Hepatocyte (in vitro differentiated cells): Measurements from ENCODE around the gene PTPRE. TPM values are rescaled to one million over a fixed set of nuclear protein-coding genes. Genes with fewer than 3 reads are reported as not detected.

Experiments used
- DNase-seq: peaks from one replicate; pipeline ENCODE4 v3.0.0-alpha.2; 2016; ENCODE audit warnings: low spot score
- H2AFZ ChIP-seq: fragments of 200-600 bp; sonication (generic); 2 replicates; pipeline ENCODE4 v1.6.0; 2016; ENCODE audit warnings: antibody characterized with exemption, mild to moderate bottlenecking
- H3K27ac ChIP-seq: fragments of 200-600 bp; sonication (generic); 2 replicates; pipeline ENCODE4 v1.5.1; 2016; ENCODE audit warnings: mild to moderate bottlenecking
- H3K27me3 ChIP-seq: fragments of 200-600 bp; sonication (generic); 2 replicates; pipeline ENCODE4 v1.6.1; 2016
- H3K36me3 ChIP-seq: fragments of 200-600 bp; sonication (generic); replicated peaks from 2 replicates; pipeline ENCODE4 v1.5.1; 2016; ENCODE audit warnings: low read depth; ENCODE audit not compliant: insufficient read depth
- H3K4me1 ChIP-seq: fragments of 200-600 bp; sonication (generic); 2 replicates; pipeline ENCODE4 v1.5.1; 2016; ENCODE audit warnings: mild to moderate bottlenecking, moderate library complexity; ENCODE audit not compliant: insufficient read depth
- H3K4me2 ChIP-seq: fragments of 200-600 bp; sonication (generic); 2 replicates; pipeline ENCODE4 v1.6.0; 2016
- H3K4me3 ChIP-seq: fragments of 200-600 bp; sonication (generic); 2 replicates; pipeline ENCODE4 v1.5.1; 2016; ENCODE audit warnings: mild to moderate bottlenecking
- H3K79me2 ChIP-seq: fragments of 200-600 bp; sonication (generic); 2 replicates; pipeline ENCODE4 v1.6.0; 2017; ENCODE audit warnings: mild to moderate bottlenecking
- H3K9me2 ChIP-seq: fragments of 200-600 bp; sonication (generic); replicated peaks from 2 replicates; pipeline ENCODE4 v1.6.0; 2017; ENCODE audit warnings: mild to moderate bottlenecking; ENCODE audit not compliant: insufficient read depth
- H3K9me3 ChIP-seq: fragments of 200-600 bp; sonication (generic); 2 replicates; pipeline ENCODE4 v1.5.1; 2016; ENCODE audit warnings: low read depth, mild to moderate bottlenecking
- H4K20me1 ChIP-seq: fragments of 200-600 bp; sonication (generic); 2 replicates; pipeline ENCODE4 v1.6.0; 2016; ENCODE audit warnings: mild to moderate bottlenecking; ENCODE audit not compliant: insufficient read depth, poor library complexity, severe bottlenecking
- EZH2 ChIP-seq: fragments of 200-600 bp; sonication (generic); IDR thresholded peaks from 2 replicates; pipeline ENCODE4 v1.6.1; 2016; ENCODE audit warnings: antibody characterized with exemption, mild to moderate bottlenecking, borderline replicate concordance
- EZH2phosphoT487 ChIP-seq: fragments of 200-600 bp; sonication (generic); IDR thresholded peaks from one replicate; pipeline ENCODE4 v1.6.1; 2018; ENCODE audit warnings: antibody characterized with exemption, mild to moderate bottlenecking, low read depth, moderate library complexity; ENCODE audit not compliant: unreplicated experiment, severe bottlenecking
- WGBS: methylation state at CpG from one replicate; pipeline ENCODE4 v1.1.6; 2016; ENCODE audit warnings: low lambda C conversion rate; ENCODE audit errors: missing lambda C conversion rate; 5-methylcytosine and 5-hydroxymethylcytosine counted together
- polyA plus RNA-seq: library from polyadenylated mRNA; unstranded; fragments of >200 nt; fragmentation: Nextera tagmentation; extraction: Ambion mirVana; gene quantifications from 2 replicates; pipeline ENCODE4 v1.2.1, GENCODE V29; 2016
- total RNA-seq: library from RNA; depleted of rRNA; stranded (reverse); fragments of >200 nt; gene quantifications from 2 replicates; pipeline ENCODE4 v1.2.3, GENCODE V29; 2014
- TF ChIP-seq, protein P1 (sequence below): fragments of 200-600 bp; sonication (generic); IDR thresholded peaks from 2 replicates; pipeline ENCODE4 v1.5.1; 2016; ENCODE audit warnings: antibody characterized with exemption, mild to moderate bottlenecking; ENCODE audit not compliant: poor library complexity

PTPRE gene
- total and polyA plus RNA-seq, 2 experiments from 2014 or later, result 3.2 to 10.1 TPM

DNA sequence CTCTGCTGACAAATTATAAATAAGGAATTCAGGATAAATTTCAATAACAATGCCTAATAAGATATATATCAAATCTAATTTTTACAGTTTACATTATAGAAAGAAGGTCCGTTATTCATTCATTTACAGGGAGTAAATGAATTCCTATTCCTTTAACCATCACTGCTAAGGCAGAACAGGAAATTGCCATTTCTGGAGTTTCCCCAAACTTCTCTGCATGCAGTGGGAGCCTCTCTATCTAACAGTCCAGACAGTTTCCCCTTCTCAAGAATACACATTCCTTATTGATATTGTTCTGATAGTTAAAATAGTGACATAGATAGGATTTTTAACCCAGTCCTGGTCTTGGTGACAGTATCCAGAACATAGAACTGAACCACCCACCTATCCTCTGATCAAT, 195.0 kb downstream of the PTPRE start:
- no peaks in the 10 kb centered on the region for H3K9me2 ChIP-seq
- no peaks in the 10 kb centered on the region for H3K36me3 ChIP-seq
- no peaks in the 10 kb centered on the region for H3K4me1 ChIP-seq
- H3K79me2 ChIP-seq, result no peaks in the 10 kb centered on the region
- H3K27me3 ChIP-seq, result no peaks in the 10 kb centered on the region
- no peak overlapping the region for H3K4me2 ChIP-seq
- DNase-seq, result no peak
- 93% methylated on average over 1 of the region's 1 CpG for WGBS
- H3K4me3 ChIP-seq, result no peak overlapping the region
- H3K9me3 ChIP-seq, result no peaks in the 10 kb centered on the region
- no peaks in the 10 kb centered on the region for H4K20me1 ChIP-seq
- H3K27ac ChIP-seq, result no peak overlapping the region
- no peak overlapping the region for H2AFZ ChIP-seq
- TF ChIP-seq, protein P1, sequence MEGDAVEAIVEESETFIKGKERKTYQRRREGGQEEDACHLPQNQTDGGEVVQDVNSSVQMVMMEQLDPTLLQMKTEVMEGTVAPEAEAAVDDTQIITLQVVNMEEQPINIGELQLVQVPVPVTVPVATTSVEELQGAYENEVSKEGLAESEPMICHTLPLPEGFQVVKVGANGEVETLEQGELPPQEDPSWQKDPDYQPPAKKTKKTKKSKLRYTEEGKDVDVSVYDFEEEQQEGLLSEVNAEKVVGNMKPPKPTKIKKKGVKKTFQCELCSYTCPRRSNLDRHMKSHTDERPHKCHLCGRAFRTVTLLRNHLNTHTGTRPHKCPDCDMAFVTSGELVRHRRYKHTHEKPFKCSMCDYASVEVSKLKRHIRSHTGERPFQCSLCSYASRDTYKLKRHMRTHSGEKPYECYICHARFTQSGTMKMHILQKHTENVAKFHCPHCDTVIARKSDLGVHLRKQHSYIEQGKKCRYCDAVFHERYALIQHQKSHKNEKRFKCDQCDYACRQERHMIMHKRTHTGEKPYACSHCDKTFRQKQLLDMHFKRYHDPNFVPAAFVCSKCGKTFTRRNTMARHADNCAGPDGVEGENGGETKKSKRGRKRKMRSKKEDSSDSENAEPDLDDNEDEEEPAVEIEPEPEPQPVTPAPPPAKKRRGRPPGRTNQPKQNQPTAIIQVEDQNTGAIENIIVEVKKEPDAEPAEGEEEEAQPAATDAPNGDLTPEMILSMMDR, result no peak
- TF ChIP-seq EZH2, result no peak

DNA sequence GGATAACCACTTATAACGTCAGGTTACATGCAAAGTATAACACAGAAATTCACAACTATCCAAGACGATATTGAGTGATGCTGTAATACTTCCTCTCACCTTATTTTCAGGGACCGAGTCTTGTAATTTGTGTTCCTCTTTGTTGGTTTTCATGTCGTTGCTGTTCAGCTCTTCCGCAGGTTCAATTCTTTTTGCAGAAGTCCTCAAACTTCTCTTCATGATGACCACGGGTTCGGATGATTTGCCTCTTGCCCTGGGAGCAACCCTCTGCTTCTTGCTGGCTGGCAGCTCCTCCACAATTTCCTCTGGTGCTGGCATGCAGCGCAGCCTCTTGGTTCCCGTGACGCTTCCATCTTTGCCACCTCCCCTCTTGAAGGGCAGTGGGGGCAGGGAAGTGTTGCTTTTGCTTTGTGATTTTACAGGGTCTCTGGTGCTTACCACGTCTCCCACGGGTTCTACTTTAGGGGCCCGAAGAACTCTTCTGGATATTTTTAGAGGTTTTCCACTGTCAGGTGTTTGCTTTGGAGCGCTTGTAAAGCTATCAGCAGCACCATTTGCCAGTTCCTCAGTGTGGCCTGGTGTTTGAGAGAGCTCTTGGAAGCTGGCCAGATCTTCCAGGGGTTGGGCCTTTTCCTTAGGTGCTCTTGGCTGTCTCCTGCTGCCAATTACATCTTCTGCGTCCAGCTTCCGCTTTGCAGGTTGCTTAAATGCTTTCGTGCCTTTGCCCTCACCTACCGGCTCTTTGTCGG, 195.8 kb downstream of the PTPRE start:
- 90% methylated on average over 19 of the region's 19 CpGs for WGBS
- no peak overlapping the region for H3K4me3 ChIP-seq
- H3K27ac ChIP-seq, result no peak overlapping the region
- no peaks in the 10 kb centered on the region for H3K36me3 ChIP-seq
- no peaks in the 10 kb centered on the region for H3K4me1 ChIP-seq
- no peak overlapping the region for H2AFZ ChIP-seq
- H3K9me2 ChIP-seq, result no peaks in the 10 kb centered on the region
- H3K27me3 ChIP-seq, result no peaks in the 10 kb centered on the region
- TF ChIP-seq EZH2phosphoT487, result no peak
- TF ChIP-seq EZH2, result no peak
- TF ChIP-seq, protein P1, result no peak
- H4K20me1 ChIP-seq, result no peaks in the 10 kb centered on the region
- no peak for DNase-seq
- no peaks in the 10 kb centered on the region for H3K79me2 ChIP-seq
- no peak overlapping the region for H3K4me2 ChIP-seq
- H3K9me3 ChIP-seq, result no peaks in the 10 kb centered on the region

DNA sequence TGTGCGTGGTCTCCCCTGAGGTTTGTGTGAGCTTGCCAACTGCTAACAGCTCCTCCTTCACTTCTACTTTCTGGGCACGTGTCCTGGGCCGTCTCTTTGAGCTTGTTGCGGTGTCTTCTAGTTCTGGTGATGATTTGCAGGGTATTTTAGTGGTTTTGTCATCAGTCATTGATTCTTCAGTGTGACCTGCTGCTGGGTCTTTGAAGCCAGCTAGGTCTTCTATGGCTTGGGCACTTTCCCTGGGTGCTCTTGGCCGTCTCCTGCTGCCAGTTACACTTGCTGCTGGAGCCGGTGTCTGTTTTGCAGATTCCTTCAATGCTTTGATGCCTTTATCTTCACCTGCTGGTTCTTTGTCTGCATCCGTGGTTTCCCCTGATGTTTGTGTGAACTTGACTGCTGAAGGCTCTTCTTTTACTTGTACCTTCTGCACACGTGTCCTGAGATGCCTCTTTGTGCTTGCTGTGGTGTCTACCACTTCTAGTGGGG, 196.4 kb downstream of the PTPRE start:
- DNase-seq, result no peak
- WGBS, result 89% methylated on average over 8 of the region's 8 CpGs
- Histone ChIP-seq H3K9me3 (no peaks in the 10 kb centered on the region), H3K27ac (no peak overlapping the region), H4K20me1 (no peaks in the 10 kb centered on the region), H3K9me2 (no peaks in the 10 kb centered on the region), H3K79me2 (no peaks in the 10 kb centered on the region), H3K27me3 (no peaks in the 10 kb centered on the region), H2AFZ (no peak overlapping the region), H3K4me1 (no peaks in the 10 kb centered on the region), H3K4me2 (no peak overlapping the region), H3K4me3 (no peak overlapping the region), H3K36me3 (no peaks in the 10 kb centered on the region)
- TF ChIP-seq EZH2 (no peak), EZH2phosphoT487 (no peak)
- TF ChIP-seq, protein P1, result no peak
